ENCODE data around the gene SNX9.

DNA sequence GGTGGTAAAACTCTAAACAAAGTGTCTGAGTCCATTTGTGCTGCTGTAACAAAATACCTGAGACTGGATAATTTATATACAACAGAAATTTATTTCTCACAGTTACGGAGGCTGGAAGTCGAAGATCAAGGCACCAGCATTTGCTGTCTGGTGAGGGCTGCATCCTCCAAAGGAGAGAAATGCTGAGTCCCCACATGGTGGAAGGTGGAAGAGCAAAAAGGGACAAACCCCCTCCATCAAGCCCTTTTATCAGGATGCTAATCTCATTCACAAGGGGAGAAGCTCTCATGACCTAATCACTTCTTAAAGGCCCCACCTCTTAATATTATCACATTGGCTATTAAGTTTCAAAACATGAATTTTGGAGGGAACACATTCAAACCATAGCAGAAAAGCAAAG lies 102.7 kb downstream of the SNX9 start:
- TF ChIP-seq CTCF (conservative IDR thresholded peaks at IDR 0.05) (no peak), ZFX (IDR thresholded peaks at IDR 0.05) (no peak)
